WTC11 (cell line): ENCODE data around the gene TMEM92. TPM values are rescaled to one million over a fixed set of nuclear protein-coding genes. Genes with fewer than 3 reads are reported as not detected.

Experiments
- ATAC-seq: fragments of 200-7000 bp; cut with Tn5 transposase; 2 replicates; pipeline ENCODE4 v1.10.0; 2021; ENCODE audit warnings: mild to moderate bottlenecking, moderate library complexity
- CTCF ChIA-PET: fragments of 300-600 bp; sonication (Branson Sonifier 250); formaldehyde crosslinking; loops from one replicate; lab custom pipeline; 2021; ENCODE audit warnings: antibody characterized with exemption; lab: Charles Lee
- POLR2A ChIA-PET: fragments of 350-600 bp; sonication (Branson Sonifier 250); formaldehyde crosslinking; loops from one replicate; lab custom pipeline; 2021; ENCODE audit warnings: antibody characterized with exemption; lab: Charles Lee
- DNase-seq: peaks from one replicate; pipeline ENCODE4 v3.0.0; 2021; ENCODE audit warnings: low spot score
- H3K27ac Mint-ChIP-seq: 2 replicates; pipeline ENCODE4 v1.8.0; 2021; ENCODE audit warnings: mixed read lengths
- H3K27me3 Mint-ChIP-seq: 2 replicates; pipeline ENCODE4 v1.8.0; 2021; ENCODE audit warnings: low read depth, mild to moderate bottlenecking, moderate library complexity, mixed read lengths
- H3K36me3 Mint-ChIP-seq: 2 replicates; pipeline ENCODE4 v1.8.0; 2021; ENCODE audit warnings: mixed read lengths
- H3K4me1 Mint-ChIP-seq: 2 replicates; pipeline ENCODE4 v1.8.0; 2022; ENCODE audit warnings: mixed read lengths
- H3K4me3 Mint-ChIP-seq: 2 replicates; pipeline ENCODE4 v1.8.0; 2021; ENCODE audit warnings: mild to moderate bottlenecking, moderate library complexity, mixed read lengths
- H3K9me3 Mint-ChIP-seq: 2 replicates; pipeline ENCODE4 v1.8.0; 2021; ENCODE audit warnings: mixed read lengths
- AFF4 ChIP-seq: sonication (generic); formaldehyde crosslinking; IDR thresholded peaks from 2 replicates; pipeline ENCODE4 v1.8.1; 2023; ENCODE audit warnings: mild to moderate bottlenecking, missing genetic modification reagents, borderline replicate concordance
- ARID4B ChIP-seq: sonication (generic); formaldehyde crosslinking; IDR thresholded peaks from 2 replicates; pipeline ENCODE4 v1.8.0; 2023; ENCODE audit warnings: missing genetic modification reagents, mild to moderate bottlenecking, borderline replicate concordance
- ATF6 ChIP-seq: sonication (generic); formaldehyde crosslinking; IDR thresholded peaks from 2 replicates; pipeline ENCODE4 v1.8.1; 2023; ENCODE audit warnings: mild to moderate bottlenecking, missing genetic modification reagents
- CREM ChIP-seq: sonication (generic); formaldehyde crosslinking; IDR thresholded peaks from 2 replicates; pipeline ENCODE4 v1.8.1; 2022; ENCODE audit warnings: mild to moderate bottlenecking, missing genetic modification reagents, moderate library complexity
- E2F5 ChIP-seq: sonication (generic); formaldehyde crosslinking; IDR thresholded peaks from 2 replicates; pipeline ENCODE4 v1.8.1; 2022; ENCODE audit warnings: mild to moderate bottlenecking, moderate library complexity, missing genetic modification reagents
- EMX1 ChIP-seq: fragments of 250-450 bp; sonication (Bioruptor Pico); IDR thresholded peaks from 2 replicates; pipeline ENCODE4 v1.8.0; 2021; ENCODE audit warnings: mild to moderate bottlenecking
- ERG ChIP-seq: fragments of 250-450 bp; sonication (Bioruptor Pico); IDR thresholded peaks from 2 replicates; pipeline ENCODE4 v1.8.0; 2021; ENCODE audit warnings: mild to moderate bottlenecking
- ESRRA ChIP-seq: sonication (generic); formaldehyde crosslinking; IDR thresholded peaks from 2 replicates; pipeline ENCODE4 v1.8.1; 2022; ENCODE audit warnings: mild to moderate bottlenecking, missing genetic modification reagents, borderline replicate concordance
- FOXJ3 ChIP-seq: sonication (generic); formaldehyde crosslinking; IDR thresholded peaks from 2 replicates; pipeline ENCODE4 v1.9.0; 2021; ENCODE audit warnings: missing genetic modification reagents, mild to moderate bottlenecking, borderline replicate concordance
- JUN ChIP-seq: sonication (generic); formaldehyde crosslinking; IDR thresholded peaks from 2 replicates; pipeline ENCODE4 v1.8.0; 2023; ENCODE audit warnings: mild to moderate bottlenecking, missing genetic modification reagents
- MAX ChIP-seq: sonication (generic); formaldehyde crosslinking; IDR thresholded peaks from 2 replicates; pipeline ENCODE4 v1.8.0; 2022; ENCODE audit warnings: mild to moderate bottlenecking, missing genetic modification reagents
- NFE2L1 ChIP-seq: sonication (generic); formaldehyde crosslinking; IDR thresholded peaks from 2 replicates; pipeline ENCODE4 v1.8.1; 2023; ENCODE audit warnings: missing genetic modification reagents
- NFYB ChIP-seq: sonication (generic); formaldehyde crosslinking; conservative IDR thresholded peaks from 2 replicates; pipeline ENCODE4 v1.8.0; 2022; ENCODE audit warnings: low read depth, missing genetic modification reagents
- OVOL2 ChIP-seq: fragments of 250-450 bp; sonication (Bioruptor Pico); IDR thresholded peaks from 2 replicates; pipeline ENCODE4 v1.9.0; 2021; ENCODE audit warnings: mild to moderate bottlenecking, borderline replicate concordance
- TEAD1 ChIP-seq: sonication (generic); formaldehyde crosslinking; IDR thresholded peaks from 2 replicates; pipeline ENCODE4 v1.8.0; 2022; ENCODE audit warnings: mild to moderate bottlenecking, missing genetic modification reagents
- ZBTB43 ChIP-seq: sonication (generic); formaldehyde crosslinking; IDR thresholded peaks from 2 replicates; pipeline ENCODE4 v1.8.1; 2023; ENCODE audit warnings: mild to moderate bottlenecking, missing genetic modification reagents
- ZNF121 ChIP-seq: sonication (generic); formaldehyde crosslinking; IDR thresholded peaks from 2 replicates; pipeline ENCODE4 v1.8.0; 2023; ENCODE audit warnings: missing genetic modification reagents
- ZNF317 ChIP-seq: sonication (generic); formaldehyde crosslinking; IDR thresholded peaks from 2 replicates; pipeline ENCODE4 v1.8.1; 2023; ENCODE audit warnings: low read depth, mild to moderate bottlenecking, moderate library complexity, missing genetic modification reagents, borderline replicate concordance
- ZNF396 ChIP-seq: fragments of 250-450 bp; sonication (Bioruptor Pico); IDR thresholded peaks from 2 replicates; pipeline ENCODE4 v1.8.0; 2021; ENCODE audit warnings: mild to moderate bottlenecking, moderate library complexity, borderline replicate concordance
- ZNF423 ChIP-seq: fragments of 250-450 bp; sonication (Bioruptor Pico); IDR thresholded peaks from 2 replicates; pipeline ENCODE4 v2.1.2; 2022; ENCODE audit warnings: mild to moderate bottlenecking, moderate library complexity
- total RNA-seq: library from RNA; stranded (reverse); gene quantifications from 3 replicates; pipeline ENCODE4 v1.2.3, GENCODE V29; 2021

TMEM92 gene
- total RNA-seq, 1 experiment from 2014 or later, result 9.8 TPM

GRCh38 chr17:50303051-50303450 is 28.8 kb downstream of the TMEM92 start:
- peaks cover 28% of the 10 kb centered on the region for H3K27me3 Mint-ChIP-seq
- H3K9me3 Mint-ChIP-seq, result 0 out of 2 replicates have a peak, but pooled peaks cover 4% of the 10 kb centered on the region
- H3K4me1 Mint-ChIP-seq, result peaks cover 5% of the 10 kb centered on the region; the same call in 1 of the 2 replicates
- H3K27ac Mint-ChIP-seq, result no peak overlapping the region
- ATAC-seq (no peak; the same call in 1 of the 2 replicates), DNase-seq (no peak)
- ChIA-PET POLR2A (no interaction called here), CTCF (interaction anchor here (1.3 to 1.7 kb wide), 2 partner anchors 30 to 103 kb away, joined by 4 to 5 read pairs; no protein-coding TSS in a partner anchor)
- TF ChIP-seq OVOL2 (no peak), EMX1 (no peak), AFF4 (CRISPR knock-in tag) (no peak), ARID4B (no peak), ZNF121 (CRISPR knock-in tag) (no peak), ZNF317 (CRISPR knock-in tag) (no peak), ZNF396 (CRISPR knock-in tag) (no peak), E2F5 (no peak), ESRRA (CRISPR knock-in tag) (no peak), NFE2L1 (CRISPR knock-in tag) (no peak), JUN (no peak), ZBTB43 (CRISPR knock-in tag) (no peak), NFYB (no peak), MAX (no peak), ERG (no peak), ZNF423 (CRISPR knock-in tag) (no peak), TEAD1 (no peak), ATF6 (CRISPR knock-in tag) (no peak), CREM (CRISPR knock-in tag) (no peak), FOXJ3 (no peak)
- H3K36me3 Mint-ChIP-seq, result no peaks in the 10 kb centered on the region
- no peak overlapping the region for H3K4me3 Mint-ChIP-seq
